Chondrocyte (in vitro differentiated cells): ENCODE results near the gene MRTFB. TPM values are rescaled to one million over a fixed set of nuclear protein-coding genes. Genes with fewer than 3 reads are reported as not detected.

ENCODE experiments used
- DNase-seq: peaks from one replicate; pipeline ENCODE4 v3.0.0; 2021; ENCODE audit warnings: mixed read lengths, low spot score
- H3K27ac Mint-ChIP-seq: one replicate; pipeline ENCODE4 v1.8.0; 2021; ENCODE audit warnings: mild to moderate bottlenecking, moderate library complexity, mixed read lengths; ENCODE audit not compliant: unreplicated experiment
- H3K27me3 Mint-ChIP-seq: 2 replicates; pipeline ENCODE4 v1.8.0; 2021; ENCODE audit warnings: low read depth, mixed read lengths
- H3K36me3 Mint-ChIP-seq: 2 replicates; pipeline ENCODE4 v1.8.0; 2021; ENCODE audit warnings: low read depth, mixed read lengths
- H3K4me1 Mint-ChIP-seq: 2 replicates; pipeline ENCODE4 v1.8.0; 2021; ENCODE audit warnings: low read depth, mild to moderate bottlenecking, mixed read lengths
- H3K4me3 Mint-ChIP-seq: one replicate; pipeline ENCODE4 v1.8.0; 2021; ENCODE audit warnings: mild to moderate bottlenecking, moderate library complexity, mixed read lengths; ENCODE audit not compliant: unreplicated experiment
- H3K9me3 Mint-ChIP-seq: 2 replicates; pipeline ENCODE4 v1.8.0; 2021; ENCODE audit warnings: low read depth, mixed read lengths
- CTCF ChIP-seq: fragments of 200-600 bp; sonication (generic); IDR thresholded peaks from 2 replicates; pipeline ENCODE4 v1.5.0; 2021; ENCODE audit warnings: antibody characterized with exemption, mild to moderate bottlenecking, moderate library complexity
- total RNA-seq: library from RNA; stranded (reverse); gene quantifications from 3 replicates; pipeline ENCODE4 v1.2.1, GENCODE V29; 2021

Gene MRTFB
- total RNA-seq, 1 donor from 2014 or later, result 32.2 TPM

- H3K4me3 Mint-ChIP-seq, result peak overlapping the region; percentile 61
- H3K9me3 Mint-ChIP-seq, result peaks cover 8% of the 10 kb centered on the region
- TF ChIP-seq CTCF, result no peak
- DNase-seq, result no peak
- H3K27ac Mint-ChIP-seq, result peak overlapping the region; percentile 88
- H3K36me3 Mint-ChIP-seq, result peaks cover 3% of the 10 kb centered on the region
- H3K4me1 Mint-ChIP-seq, result peaks cover 10% of the 10 kb centered on the region
- no peaks in the 10 kb centered on the region for H3K27me3 Mint-ChIP-seq
Measured at GRCh38 chr16:14286368-14287230, 215.5 kb downstream of the MRTFB start.

GRCh38 chr16:14289692-14290340 lies 218.7 kb downstream of the MRTFB start:
- DNase-seq, result no peak

GRCh38 chr16:14291286-14291685 lies 220.2 kb downstream of the MRTFB start:
- TF ChIP-seq CTCF, result no peak

More at GRCh38 chr16:14289692-14290340, 218.7 kb downstream of the MRTFB start:
- Mint-ChIP-seq H3K27me3 (no peaks in the 10 kb centered on the region), H3K9me3 (peaks cover 8% of the 10 kb centered on the region), H3K36me3 (peaks cover 3% of the 10 kb centered on the region), H3K4me1 (peaks cover 10% of the 10 kb centered on the region), H3K4me3 (no peak overlapping the region), H3K27ac (no peak overlapping the region)
- TF ChIP-seq CTCF, result peak; percentile 72

GRCh38 chr16:14292051-14292825 lies 221.1 kb downstream of the MRTFB start:
- Mint-ChIP-seq H3K27ac (no peak overlapping the region), H3K27me3 (no peaks in the 10 kb centered on the region), H3K4me1 (no peaks in the 10 kb centered on the region), H3K4me3 (no peak overlapping the region), H3K36me3 (peaks cover 3% of the 10 kb centered on the region), H3K9me3 (peaks cover 8% of the 10 kb centered on the region)
- no peak for TF ChIP-seq CTCF
- DNase-seq, result no peak

More at GRCh38 chr16:14291286-14291685, 220.2 kb downstream of the MRTFB start:
- H3K36me3 Mint-ChIP-seq, result peaks cover 3% of the 10 kb centered on the region
- H3K27me3 Mint-ChIP-seq, result no peaks in the 10 kb centered on the region
- no peak overlapping the region for H3K27ac Mint-ChIP-seq
- peaks cover 5% of the 10 kb centered on the region for H3K4me1 Mint-ChIP-seq
- H3K4me3 Mint-ChIP-seq, result no peak overlapping the region
- no peak for DNase-seq
- peaks cover 8% of the 10 kb centered on the region for H3K9me3 Mint-ChIP-seq

DNA sequence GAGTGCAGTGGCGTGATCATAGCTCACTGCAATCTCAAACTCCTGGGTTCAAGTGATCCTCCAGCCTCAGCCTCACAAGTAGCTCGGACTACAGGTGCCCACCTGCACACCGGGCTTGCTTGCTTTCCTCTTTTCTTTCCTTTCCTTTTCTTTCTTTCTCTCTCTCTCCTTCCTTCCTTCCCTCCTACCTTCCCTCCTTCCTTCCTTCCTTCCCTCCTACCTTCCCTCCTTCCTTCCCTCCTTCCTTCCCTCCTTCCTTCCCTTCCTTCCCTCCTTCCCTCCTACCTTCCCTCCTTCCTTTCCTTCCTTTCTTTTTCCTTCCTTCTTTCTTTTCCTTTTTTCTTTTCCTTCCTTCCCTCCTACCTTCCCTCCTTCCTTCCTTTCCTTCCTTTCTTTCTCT lies 225.5 kb downstream of the MRTFB start:
- Mint-ChIP-seq H3K4me1 (peaks cover 10% of the 10 kb centered on the region), H3K27ac (no peak overlapping the region), H3K27me3 (no peaks in the 10 kb centered on the region), H3K4me3 (no peak overlapping the region), H3K36me3 (no peaks in the 10 kb centered on the region), H3K9me3 (no peaks in the 10 kb centered on the region)
- DNase-seq, result no peak
- no peak for TF ChIP-seq CTCF
